Measurements from ENCODE around the gene CLCN6. TPM values are rescaled to one million over a fixed set of nuclear protein-coding genes. Genes with fewer than 3 reads are reported as not detected.

Gene CLCN6
- total RNA-seq, 6 experiments from 2014 or later: 4.2 to 12.7 (median 9.2) TPM

- no peak overlapping the region for H3K4me3 ChIP-seq
- DNase-seq (no peak), ATAC-seq (no peak)
- H3K27ac ChIP-seq: no peak overlapping the region
- no peaks in the 10 kb centered on the region for H3K36me3 ChIP-seq
- H3K4me1 ChIP-seq: peaks cover 0 to 3% (median 0%) of the 10 kb centered on the region in 4 donors
- intact Hi-C loops (cut with DNase I): no loop called here
- peaks cover 10 to 16% of the 10 kb centered on the region in 2 donors for H3K27me3 ChIP-seq
- no peak for TF ChIP-seq POLR2A (IDR thresholded peaks at IDR 0.05)
- no peak for TF ChIP-seq CTCF (IDR thresholded peaks at IDR 0.05)
- 30% methylated on average over 1 of the region's 1 CpG for WGBS (ENCODE audit: insufficient coverage, low coverage, low lambda C conversion rate, missing lambda C conversion rate)
- H3K9me3 ChIP-seq: no peaks in the 10 kb centered on the region
Measured at GRCh38 chr1:11860587-11860986, 54.6 kb downstream of the CLCN6 start.

GRCh38 chr1:11862890-11863289 lies 56.9 kb downstream of the CLCN6 start:
- ATAC-seq (peak in 1 of 4 donors; percentile 29), DNase-seq (no peak)
- intact Hi-C loops (cut with DNase I): no loop called here
- H3K4me1 ChIP-seq: peaks cover 0 to 3% (median 0%) of the 10 kb centered on the region in 4 donors
- TF ChIP-seq POLR2A (IDR thresholded peaks at IDR 0.05): no peak
- no peak for TF ChIP-seq CTCF (IDR thresholded peaks at IDR 0.05)
- 47% methylated on average over 6 of the region's 6 CpGs for WGBS (ENCODE audit: insufficient coverage, low coverage, low lambda C conversion rate, missing lambda C conversion rate)
- H3K27me3 ChIP-seq: peaks cover 10 to 16% of the 10 kb centered on the region in 2 donors
- no peaks in the 10 kb centered on the region for H3K36me3 ChIP-seq
- H3K4me3 ChIP-seq: no peak overlapping the region
- no peaks in the 10 kb centered on the region for H3K9me3 ChIP-seq
- H3K27ac ChIP-seq: no peak overlapping the region

GRCh38 chr1:11868331-11868980 lies 62.5 kb downstream of the CLCN6 start:
- no peak for TF ChIP-seq CTCF (IDR thresholded peaks at IDR 0.05)
- TF ChIP-seq POLR2A (IDR thresholded peaks at IDR 0.05): no peak
- ATAC-seq (no peak), DNase-seq (no peak)
- H3K4me3 ChIP-seq: no peak overlapping the region
- no peak overlapping the region for H3K27ac ChIP-seq
- no peaks in the 10 kb centered on the region for H3K4me1 ChIP-seq
- H3K27me3 ChIP-seq: no peaks in the 10 kb centered on the region
- 80% methylated on average over 7 of the region's 13 CpGs for WGBS (ENCODE audit: insufficient coverage, low coverage, low lambda C conversion rate, missing lambda C conversion rate)
- intact Hi-C loops (cut with DNase I): no loop called here
- H3K36me3 ChIP-seq: no peaks in the 10 kb centered on the region
- no peaks in the 10 kb centered on the region for H3K9me3 ChIP-seq

- no peaks in the 10 kb centered on the region for H3K36me3 ChIP-seq
- H3K4me1 ChIP-seq: no peaks in the 10 kb centered on the region
- DNase-seq (no peak), ATAC-seq (no peak)
- no peaks in the 10 kb centered on the region for H3K9me3 ChIP-seq
- TF ChIP-seq CTCF (IDR thresholded peaks at IDR 0.05) (no peak), POLR2A (IDR thresholded peaks at IDR 0.05) (no peak)
- 85% methylated on average over 3 of the region's 3 CpGs for WGBS (ENCODE audit: insufficient coverage, low coverage, low lambda C conversion rate, missing lambda C conversion rate)
- H3K4me3 ChIP-seq: no peak overlapping the region
- H3K27ac ChIP-seq: no peak overlapping the region
- intact Hi-C loops (cut with DNase I): no loop called here
- H3K27me3 ChIP-seq: no peaks in the 10 kb centered on the region
Measured at GRCh38 chr1:11869104-11869503, 63.1 kb downstream of the CLCN6 start.

Measured in right lobe of liver (tissue), 6 donors.